Endothelial cell of umbilical vein (primary cell): ENCODE results near the gene BTBD10. TPM values are rescaled to one million over a fixed set of nuclear protein-coding genes. Genes with fewer than 3 reads are reported as not detected.
A peak's percentile ranks its signal among the peaks of the same experiment; 100 is the strongest.

Experiments
- BruUV-seq: library from RNA; stranded (reverse); fragments of 400-500 nt; replicated peaks from 2 replicates; lab custom pipeline; 2021; lab: Mats Ljungman, UMichigan
- CTCF ChIA-PET: fragments of 300-600, 350-600 bp; sonication (Branson Sonifier 250); formaldehyde crosslinking; loops from one replicate; lab custom pipeline; 2021; ENCODE audit warnings: antibody characterized with exemption, inconsistent platforms; lab: Charles Lee
- POLR2A ChIA-PET: fragments of 300-600, 350-600 bp; sonication (Branson Sonifier 250); formaldehyde crosslinking; loops from one replicate; lab custom pipeline; 2021; ENCODE audit warnings: antibody characterized with exemption, inconsistent platforms; lab: Charles Lee
- DNase-seq: peaks from one replicate; pipeline ENCODE4 v3.0.0-alpha.2; 2011; ENCODE audit warnings: low read depth, low spot score
- FAIRE-seq: peaks from 2 replicates; lab custom pipeline; 2011; peaks lifted over from hg19 to GRCh38; lab: Jason Lieb, UNC
- H2AFZ ChIP-seq: 2 replicates; pipeline ENCODE4 v1.6.0; 2012; ENCODE audit warnings: low read depth, low read length, control low read depth, inconsistent platforms
- H3K27ac ChIP-seq: 2 replicates; pipeline ENCODE4 v1.5.1; 2011; ENCODE audit warnings: low read depth, mild to moderate bottlenecking, control low read depth, low read length, moderate library complexity; ENCODE audit not compliant: insufficient read depth
- H3K27me3 ChIP-seq, 2 experiments: 2 replicates each; pipeline versions ENCODE4 v1.6.0 to v1.6.1; 2011; ENCODE audit warnings: low read length in 2 of 2, mixed read lengths in 1 of 2; ENCODE audit not compliant: control insufficient read depth in 2 of 2, insufficient read depth in 2 of 2
- H3K36me3 ChIP-seq, 2 experiments: 2 replicates in 1 of 2; 3 replicates in 1 of 2; pipeline ENCODE4 v1.5.1; 2011; ENCODE audit warnings: low read length in 2 of 2, mild to moderate bottlenecking in 1 of 2, moderate library complexity in 1 of 2; ENCODE audit not compliant: control insufficient read depth in 2 of 2, insufficient read depth in 2 of 2; ENCODE audit errors: extremely low read depth in 1 of 2
- H3K4me1 ChIP-seq: 3 replicates; pipeline ENCODE4 v1.5.1; 2011; ENCODE audit warnings: mild to moderate bottlenecking, low read length; ENCODE audit not compliant: control insufficient read depth, insufficient read depth; ENCODE audit errors: extremely low read depth
- H3K4me2 ChIP-seq: 2 replicates; pipeline ENCODE4 v1.6.1; 2011; ENCODE audit warnings: low read length, control low read depth, mixed read lengths; ENCODE audit not compliant: insufficient read depth
- H3K4me3 ChIP-seq, 3 experiments: fragments of 200-600 bp in 1 of 3; sonication (generic), shearing (Covaris generic) in 1 of 3; replicated peaks in 1 of 3; 2 replicates each; pipeline ENCODE4 v1.5.1; 2011 to 2016; ENCODE audit warnings: control low read depth in 3 of 3, low read length in 3 of 3, mild to moderate bottlenecking in 2 of 3, inconsistent platforms in 1 of 3, low read depth in 1 of 3, moderate library complexity in 1 of 3; ENCODE audit not compliant: insufficient read depth in 1 of 3
- H3K79me2 ChIP-seq: 2 replicates; pipeline ENCODE4 v1.6.0; 2012; ENCODE audit warnings: low read length, inconsistent platforms; ENCODE audit not compliant: control insufficient read depth, insufficient read depth
- H3K9ac ChIP-seq: replicated peaks from 2 replicates; pipeline ENCODE3; 2011; ENCODE audit warnings: low read length, control low read depth; ENCODE audit not compliant: insufficient read depth; ENCODE audit errors: extremely low read depth
- H3K9me1 ChIP-seq: replicated peaks from 3 replicates; pipeline ENCODE4 v1.6.0; 2011; ENCODE audit warnings: mild to moderate bottlenecking, low read length; ENCODE audit not compliant: control insufficient read depth, insufficient read depth; ENCODE audit errors: extremely low read depth
- H3K9me3 ChIP-seq: replicated peaks from 2 replicates; pipeline ENCODE4 v1.5.1; 2012; ENCODE audit warnings: low read length, inconsistent platforms; ENCODE audit not compliant: control insufficient read depth, insufficient read depth
- H4K20me1 ChIP-seq: replicated peaks from 2 replicates; pipeline ENCODE3; 2011; ENCODE audit warnings: mild to moderate bottlenecking, low read length; ENCODE audit not compliant: control insufficient read depth, insufficient read depth; ENCODE audit errors: extremely low read depth
- CTCF ChIP-seq, 2 donors: IDR thresholded peaks; 1 replicate in 1 of 2; 2 replicates in 1 of 2; pipeline ENCODE4 v1.5.1; 2011; ENCODE audit warnings: low read length in 2 of 2, mild to moderate bottlenecking in 2 of 2, moderate library complexity in 2 of 2, control low read depth in 1 of 2, inconsistent platforms in 1 of 2, low read depth in 1 of 2; ENCODE audit not compliant: insufficient read depth in 1 of 2; ENCODE audit errors: extremely low read depth in 1 of 2
- FOS ChIP-seq: IDR thresholded peaks from 2 replicates; pipeline ENCODE4 v1.6.1; 2011; ENCODE audit warnings: mild to moderate bottlenecking, low read length, moderate library complexity, borderline replicate concordance; ENCODE audit not compliant: insufficient read depth
- MYC ChIP-seq: IDR thresholded peaks from one replicate; pipeline ENCODE4 v1.6.1; 2011; ENCODE audit warnings: mild to moderate bottlenecking, low read depth, low read length
- POLR2AphosphoS5 ChIP-seq: IDR thresholded peaks from 2 replicates; pipeline ENCODE4 v1.6.1; 2012; ENCODE audit warnings: low read depth, mild to moderate bottlenecking, control low read depth, low read length, moderate library complexity; ENCODE audit not compliant: insufficient read depth
- dilution Hi-C: fragments of 300-500 bp; cut with MboI; formaldehyde crosslinking; loops from one replicate; pipeline ENCODE4 v1.15.0; 2019; ENCODE audit warnings: low sequenced_read_pairs; ENCODE audit not compliant: extremely low pct_ligation_motif_present
- intact Hi-C: fragments of 100-400 bp; cut with micrococcal nuclease; formaldehyde crosslinking; loops from one replicate; pipeline ENCODE4 v1.10.0; 2022
- polyA plus RNA-seq, 4 experiments: library from polyadenylated mRNA; depleted of rRNA in 3 of 4; stranded (reverse) in 3 of 4; unstranded in 1 of 4; fragments of >200 nt; gene quantifications; 2 replicates each; pipeline versions ENCODE4 v1.2.1 to v1.2.3, GENCODE V29; 2011 to 2012; ENCODE audit warnings: missing spikeins in 1 of 4
- total RNA-seq: library from RNA; stranded (reverse); gene quantifications from 2 replicates; pipeline ENCODE4 v1.2.3, GENCODE V29; 2021

Gene BTBD10
- total and polyA plus RNA-seq, 2 donors (not counting 3 experiments of a cell fraction or from before 2014, with no cell fraction given): 31.7 to 49.6 TPM

GRCh38 chr11:13343931-13344717, 118.9 kb downstream of the BTBD10 start:
- Histone ChIP-seq H4K20me1 (no peaks in the 10 kb centered on the region), H3K27me3 (no peaks in the 10 kb centered on the region), H3K4me1 (peaks cover 8% of the 10 kb centered on the region), H3K79me2 (no peaks in the 10 kb centered on the region), H3K36me3 (no peaks in the 10 kb centered on the region), H3K9me3 (no peaks in the 10 kb centered on the region), H3K4me3 (no peak overlapping the region), H3K9me1 (no peaks in the 10 kb centered on the region), H3K27ac (no peak overlapping the region), H3K9ac (no peak overlapping the region), H3K4me2 (no peak overlapping the region), H2AFZ (no peak overlapping the region)
- DNase-seq: peak; percentile 70
- CTCF ChIA-PET: interaction anchor here (0.7 to 6.1 kb wide), 28 partner anchors 7 to 1055 kb away, joined by 3 to 180 read pairs (median 5); partner anchors contain the start of gene BTBD10
- dilution Hi-C loops (no loop called here), intact Hi-C loops (loop anchor here (1.0 kb wide), 6 partner anchors 94 to 1013 kb away; no protein-coding TSS in a partner anchor)
- peak; percentile 88 for FAIRE-seq
- POLR2A ChIA-PET: no interaction called here
- TF ChIP-seq CTCF (IDR thresholded peaks at IDR 0.05; ENCODE audit: extremely low read depth in 1 of 2, insufficient read depth in 1 of 2, low read depth in 1 of 2, low read length in 2 of 2) (peak; percentile 73 to 78), FOS (no peak), MYC (no peak), POLR2AphosphoS5 (no peak)
- BruUV-seq: no TSS peak
